Panc1 (cell line): ENCODE data around the gene GPR65.

Experiments used
- CTCF ChIP-seq: fragments of 450-650 bp; IDR thresholded peaks from 2 replicates; pipeline ENCODE4 v1.5.1; 2017; ENCODE audit warnings: mild to moderate bottlenecking
- POLR2AphosphoS5 ChIP-seq: IDR thresholded peaks from 2 replicates; pipeline ENCODE4 v1.6.1; 2012; ENCODE audit warnings: mild to moderate bottlenecking, low read depth, low read length, moderate library complexity
- SIN3A ChIP-seq: IDR thresholded peaks from 2 replicates; pipeline ENCODE4 v1.6.1; 2012; ENCODE audit warnings: low read depth, mild to moderate bottlenecking, low read length, moderate library complexity, borderline replicate concordance; ENCODE audit not compliant: insufficient read depth
- TCF7L2 ChIP-seq: IDR thresholded peaks from 2 replicates; pipeline ENCODE4 v1.6.1; 2011; ENCODE audit warnings: mild to moderate bottlenecking, low read depth, low read length, inconsistent platforms
- TF ChIP-seq, protein P1 (sequence below), 2 experiments: IDR thresholded peaks; 2 replicates each; pipeline ENCODE4 v1.6.1; 2011 to 2012; ENCODE audit warnings: low read depth in 2 of 2, control low read depth in 1 of 2, low read length in 1 of 2, mild to moderate bottlenecking in 1 of 2, moderate library complexity in 1 of 2; ENCODE audit not compliant: insufficient read depth in 1 of 2

DNA sequence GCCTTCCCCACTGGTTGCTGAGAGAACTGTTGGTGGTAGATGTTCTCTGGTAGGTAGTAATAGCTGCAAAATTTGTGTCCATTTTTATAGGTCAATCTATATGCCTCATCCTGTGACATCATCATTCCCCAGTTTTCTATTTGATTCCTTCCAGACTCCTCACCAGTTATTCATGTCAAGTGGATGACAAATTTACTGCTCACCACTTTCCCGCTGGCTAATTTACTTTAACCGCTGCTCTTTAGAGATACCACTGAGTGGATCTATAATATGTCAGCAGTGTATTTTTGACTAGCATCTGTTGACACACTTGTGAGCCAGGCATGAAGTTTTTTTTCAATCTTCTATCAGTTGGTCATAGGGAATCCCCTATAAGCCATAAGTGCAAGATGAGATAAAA lies 24.6 kb downstream of the GPR65 start:
- TF ChIP-seq CTCF (no peak), TCF7L2 (no peak), SIN3A (no peak), POLR2AphosphoS5 (no peak)
- TF ChIP-seq, protein P1, sequence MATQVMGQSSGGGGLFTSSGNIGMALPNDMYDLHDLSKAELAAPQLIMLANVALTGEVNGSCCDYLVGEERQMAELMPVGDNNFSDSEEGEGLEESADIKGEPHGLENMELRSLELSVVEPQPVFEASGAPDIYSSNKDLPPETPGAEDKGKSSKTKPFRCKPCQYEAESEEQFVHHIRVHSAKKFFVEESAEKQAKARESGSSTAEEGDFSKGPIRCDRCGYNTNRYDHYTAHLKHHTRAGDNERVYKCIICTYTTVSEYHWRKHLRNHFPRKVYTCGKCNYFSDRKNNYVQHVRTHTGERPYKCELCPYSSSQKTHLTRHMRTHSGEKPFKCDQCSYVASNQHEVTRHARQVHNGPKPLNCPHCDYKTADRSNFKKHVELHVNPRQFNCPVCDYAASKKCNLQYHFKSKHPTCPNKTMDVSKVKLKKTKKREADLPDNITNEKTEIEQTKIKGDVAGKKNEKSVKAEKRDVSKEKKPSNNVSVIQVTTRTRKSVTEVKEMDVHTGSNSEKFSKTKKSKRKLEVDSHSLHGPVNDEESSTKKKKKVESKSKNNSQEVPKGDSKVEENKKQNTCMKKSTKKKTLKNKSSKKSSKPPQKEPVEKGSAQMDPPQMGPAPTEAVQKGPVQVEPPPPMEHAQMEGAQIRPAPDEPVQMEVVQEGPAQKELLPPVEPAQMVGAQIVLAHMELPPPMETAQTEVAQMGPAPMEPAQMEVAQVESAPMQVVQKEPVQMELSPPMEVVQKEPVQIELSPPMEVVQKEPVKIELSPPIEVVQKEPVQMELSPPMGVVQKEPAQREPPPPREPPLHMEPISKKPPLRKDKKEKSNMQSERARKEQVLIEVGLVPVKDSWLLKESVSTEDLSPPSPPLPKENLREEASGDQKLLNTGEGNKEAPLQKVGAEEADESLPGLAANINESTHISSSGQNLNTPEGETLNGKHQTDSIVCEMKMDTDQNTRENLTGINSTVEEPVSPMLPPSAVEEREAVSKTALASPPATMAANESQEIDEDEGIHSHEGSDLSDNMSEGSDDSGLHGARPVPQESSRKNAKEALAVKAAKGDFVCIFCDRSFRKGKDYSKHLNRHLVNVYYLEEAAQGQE (IDR thresholded peaks at IDR 0.05; ENCODE audit: insufficient read depth in 1 of 2, low read depth in 2 of 2, low read length in 1 of 2), result no peak
